Endothelial cell of umbilical vein (primary cell): ENCODE results near the gene LYRM4. TPM values are rescaled to one million over a fixed set of nuclear protein-coding genes. Genes with fewer than 3 reads are reported as not detected.

Source experiments
- BruUV-seq: library from RNA; stranded (reverse); fragments of 400-500 nt; replicated peaks from 2 replicates; lab custom pipeline; 2021; lab: Mats Ljungman, UMichigan
- CTCF ChIA-PET: fragments of 300-600, 350-600 bp; sonication (Branson Sonifier 250); formaldehyde crosslinking; loops from one replicate; lab custom pipeline; 2021; ENCODE audit warnings: antibody characterized with exemption, inconsistent platforms; lab: Charles Lee
- POLR2A ChIA-PET: fragments of 300-600, 350-600 bp; sonication (Branson Sonifier 250); formaldehyde crosslinking; loops from one replicate; lab custom pipeline; 2021; ENCODE audit warnings: antibody characterized with exemption, inconsistent platforms; lab: Charles Lee
- DNase-seq: peaks from one replicate; pipeline ENCODE4 v3.0.0-alpha.2; 2011; ENCODE audit warnings: low read depth, low spot score
- FAIRE-seq: peaks from 2 replicates; lab custom pipeline; 2011; peaks lifted over from hg19 to GRCh38; lab: Jason Lieb, UNC
- H2AFZ ChIP-seq: 2 replicates; pipeline ENCODE4 v1.6.0; 2012; ENCODE audit warnings: low read depth, low read length, control low read depth, inconsistent platforms
- H3K27ac ChIP-seq: 2 replicates; pipeline ENCODE4 v1.5.1; 2011; ENCODE audit warnings: low read depth, mild to moderate bottlenecking, control low read depth, low read length, moderate library complexity; ENCODE audit not compliant: insufficient read depth
- H3K27me3 ChIP-seq, 2 experiments: 2 replicates each; pipeline versions ENCODE4 v1.6.0 to v1.6.1; 2011; ENCODE audit warnings: low read length in 2 of 2, mixed read lengths in 1 of 2; ENCODE audit not compliant: control insufficient read depth in 2 of 2, insufficient read depth in 2 of 2
- H3K36me3 ChIP-seq, 2 experiments: 2 replicates in 1 of 2; 3 replicates in 1 of 2; pipeline ENCODE4 v1.5.1; 2011; ENCODE audit warnings: low read length in 2 of 2, mild to moderate bottlenecking in 1 of 2, moderate library complexity in 1 of 2; ENCODE audit not compliant: control insufficient read depth in 2 of 2, insufficient read depth in 2 of 2; ENCODE audit errors: extremely low read depth in 1 of 2
- H3K4me1 ChIP-seq: 3 replicates; pipeline ENCODE4 v1.5.1; 2011; ENCODE audit warnings: mild to moderate bottlenecking, low read length; ENCODE audit not compliant: control insufficient read depth, insufficient read depth; ENCODE audit errors: extremely low read depth
- H3K4me2 ChIP-seq: 2 replicates; pipeline ENCODE4 v1.6.1; 2011; ENCODE audit warnings: low read length, control low read depth, mixed read lengths; ENCODE audit not compliant: insufficient read depth
- H3K4me3 ChIP-seq, 3 experiments: fragments of 200-600 bp in 1 of 3; sonication (generic), shearing (Covaris generic) in 1 of 3; replicated peaks in 1 of 3; 2 replicates each; pipeline ENCODE4 v1.5.1; 2011 to 2016; ENCODE audit warnings: control low read depth in 3 of 3, low read length in 3 of 3, mild to moderate bottlenecking in 2 of 3, inconsistent platforms in 1 of 3, low read depth in 1 of 3, moderate library complexity in 1 of 3; ENCODE audit not compliant: insufficient read depth in 1 of 3
- H3K79me2 ChIP-seq: 2 replicates; pipeline ENCODE4 v1.6.0; 2012; ENCODE audit warnings: low read length, inconsistent platforms; ENCODE audit not compliant: control insufficient read depth, insufficient read depth
- H3K9ac ChIP-seq: replicated peaks from 2 replicates; pipeline ENCODE3; 2011; ENCODE audit warnings: low read length, control low read depth; ENCODE audit not compliant: insufficient read depth; ENCODE audit errors: extremely low read depth
- H3K9me1 ChIP-seq: replicated peaks from 3 replicates; pipeline ENCODE4 v1.6.0; 2011; ENCODE audit warnings: mild to moderate bottlenecking, low read length; ENCODE audit not compliant: control insufficient read depth, insufficient read depth; ENCODE audit errors: extremely low read depth
- H3K9me3 ChIP-seq: replicated peaks from 2 replicates; pipeline ENCODE4 v1.5.1; 2012; ENCODE audit warnings: low read length, inconsistent platforms; ENCODE audit not compliant: control insufficient read depth, insufficient read depth
- H4K20me1 ChIP-seq: replicated peaks from 2 replicates; pipeline ENCODE3; 2011; ENCODE audit warnings: mild to moderate bottlenecking, low read length; ENCODE audit not compliant: control insufficient read depth, insufficient read depth; ENCODE audit errors: extremely low read depth
- CTCF ChIP-seq, 2 donors: IDR thresholded peaks; 1 replicate in 1 of 2; 2 replicates in 1 of 2; pipeline ENCODE4 v1.5.1; 2011; ENCODE audit warnings: low read length in 2 of 2, mild to moderate bottlenecking in 2 of 2, moderate library complexity in 2 of 2, control low read depth in 1 of 2, inconsistent platforms in 1 of 2, low read depth in 1 of 2; ENCODE audit not compliant: insufficient read depth in 1 of 2; ENCODE audit errors: extremely low read depth in 1 of 2
- EZH2 ChIP-seq: IDR thresholded peaks from 2 replicates; pipeline ENCODE4 v1.6.1; 2012; ENCODE audit warnings: borderline replicate concordance, low read depth, mild to moderate bottlenecking, moderate library complexity, low read length, inconsistent platforms; ENCODE audit not compliant: severe bottlenecking
- FOS ChIP-seq: IDR thresholded peaks from 2 replicates; pipeline ENCODE4 v1.6.1; 2011; ENCODE audit warnings: mild to moderate bottlenecking, low read length, moderate library complexity, borderline replicate concordance; ENCODE audit not compliant: insufficient read depth
- GATA2 ChIP-seq: IDR thresholded peaks from 2 replicates; pipeline ENCODE4 v1.7.0; 2011; ENCODE audit warnings: low read depth, mild to moderate bottlenecking, moderate library complexity, mixed read lengths, low read length; ENCODE audit not compliant: insufficient read length, insufficient read depth
- MYC ChIP-seq: IDR thresholded peaks from one replicate; pipeline ENCODE4 v1.6.1; 2011; ENCODE audit warnings: mild to moderate bottlenecking, low read depth, low read length
- POLR2A ChIP-seq: IDR thresholded peaks from 2 replicates; pipeline ENCODE4 v1.6.1; 2012; ENCODE audit warnings: low read depth, mild to moderate bottlenecking, control low read depth, low read length
- POLR2AphosphoS5 ChIP-seq: IDR thresholded peaks from 2 replicates; pipeline ENCODE4 v1.6.1; 2012; ENCODE audit warnings: low read depth, mild to moderate bottlenecking, control low read depth, low read length, moderate library complexity; ENCODE audit not compliant: insufficient read depth
- dilution Hi-C: fragments of 300-500 bp; cut with MboI; formaldehyde crosslinking; loops from one replicate; pipeline ENCODE4 v1.15.0; 2019; ENCODE audit warnings: low sequenced_read_pairs; ENCODE audit not compliant: extremely low pct_ligation_motif_present
- intact Hi-C: fragments of 100-400 bp; cut with micrococcal nuclease; formaldehyde crosslinking; loops from one replicate; pipeline ENCODE4 v1.10.0; 2022
- polyA plus RNA-seq, 4 experiments: library from polyadenylated mRNA; depleted of rRNA in 3 of 4; stranded (reverse) in 3 of 4; unstranded in 1 of 4; fragments of >200 nt; gene quantifications; 2 replicates each; pipeline versions ENCODE4 v1.2.1 to v1.2.3, GENCODE V29; 2011 to 2012; ENCODE audit warnings: missing spikeins in 1 of 4
- total RNA-seq: library from RNA; stranded (reverse); gene quantifications from 2 replicates; pipeline ENCODE4 v1.2.3, GENCODE V29; 2021
- TF ChIP-seq, protein P1 (sequence below): IDR thresholded peaks from 2 replicates; pipeline ENCODE4 v1.6.1; 2011; ENCODE audit not compliant: insufficient read depth, insufficient read length

The LYRM4 gene
- total and polyA plus RNA-seq, 2 donors (not counting 3 experiments of a cell fraction or from before 2014, with no cell fraction given): 39.5 to 44.0 TPM

- Histone ChIP-seq H2AFZ (no peak overlapping the region), H3K27me3 (no peaks in the 10 kb centered on the region), H3K36me3 (no peaks in the 10 kb centered on the region), H3K79me2 (no peaks in the 10 kb centered on the region), H3K27ac (no peak overlapping the region), H3K4me2 (no peak overlapping the region), H3K4me3 (no peak overlapping the region), H3K9ac (no peak overlapping the region), H4K20me1 (no peaks in the 10 kb centered on the region), H3K9me3 (no peaks in the 10 kb centered on the region), H3K4me1 (no peaks in the 10 kb centered on the region), H3K9me1 (no peaks in the 10 kb centered on the region)
- ChIA-PET CTCF (no interaction called here), POLR2A (no interaction called here)
- BruUV-seq: no TSS peak
- FAIRE-seq (no peak), DNase-seq (no peak)
- TF ChIP-seq POLR2A: no peak
- no peak for TF ChIP-seq MYC
- intact Hi-C loops (no loop called here), dilution Hi-C loops (no loop called here)
These were observed 101.6 kb downstream of the LYRM4 start for GRCh38 chr6:5159162-5159561.

- dilution Hi-C loops: no loop called here
- H3K9me3 ChIP-seq: no peaks in the 10 kb centered on the region
- H2AFZ ChIP-seq: no peak overlapping the region
- no TSS peak for BruUV-seq
- H3K9ac ChIP-seq: no peak overlapping the region
- FAIRE-seq (no peak), DNase-seq (no peak)
- ChIA-PET POLR2A (no interaction called here), CTCF (no interaction called here)
- no peak overlapping the region for H3K27ac ChIP-seq
- no peaks in the 10 kb centered on the region for H3K36me3 ChIP-seq
- no peaks in the 10 kb centered on the region for H3K27me3 ChIP-seq
- H3K9me1 ChIP-seq: no peaks in the 10 kb centered on the region
- H3K4me2 ChIP-seq: no peak overlapping the region
- H3K79me2 ChIP-seq: no peaks in the 10 kb centered on the region
- H4K20me1 ChIP-seq: no peaks in the 10 kb centered on the region
- TF ChIP-seq GATA2 (no peak), EZH2 (no peak), MYC (no peak), FOS (no peak), POLR2A (no peak), CTCF (IDR thresholded peaks at IDR 0.05; ENCODE audit: extremely low read depth in 1 of 2, insufficient read depth in 1 of 2, low read depth in 1 of 2, low read length in 2 of 2) (no peak), POLR2AphosphoS5 (no peak)
- TF ChIP-seq, protein P1, sequence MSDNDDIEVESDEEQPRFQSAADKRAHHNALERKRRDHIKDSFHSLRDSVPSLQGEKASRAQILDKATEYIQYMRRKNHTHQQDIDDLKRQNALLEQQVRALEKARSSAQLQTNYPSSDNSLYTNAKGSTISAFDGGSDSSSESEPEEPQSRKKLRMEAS: no peak
- no peak overlapping the region for H3K4me3 ChIP-seq
- intact Hi-C loops: no loop called here
- H3K4me1 ChIP-seq: no peaks in the 10 kb centered on the region
These were observed 102.6 kb downstream of the LYRM4 start for GRCh38 chr6:5158180-5158579.
